GM21717 (cell line): ENCODE data around the gene UGT3A1.
"Not testable (repeated sequence)": the region's sequence is repeated elsewhere in the genome, so short reads cannot be mapped to it uniquely, and the experiment has no call there.

ENCODE experiments used
- ATAC-seq: cut with Tn5 transposase; IDR thresholded peaks from one replicate; pipeline ENCODE4 v1.9.1; 2021; ENCODE audit warnings: mild to moderate bottlenecking, moderate library complexity; ENCODE audit not compliant: unreplicated experiment

Gene UGT3A1, protein sequence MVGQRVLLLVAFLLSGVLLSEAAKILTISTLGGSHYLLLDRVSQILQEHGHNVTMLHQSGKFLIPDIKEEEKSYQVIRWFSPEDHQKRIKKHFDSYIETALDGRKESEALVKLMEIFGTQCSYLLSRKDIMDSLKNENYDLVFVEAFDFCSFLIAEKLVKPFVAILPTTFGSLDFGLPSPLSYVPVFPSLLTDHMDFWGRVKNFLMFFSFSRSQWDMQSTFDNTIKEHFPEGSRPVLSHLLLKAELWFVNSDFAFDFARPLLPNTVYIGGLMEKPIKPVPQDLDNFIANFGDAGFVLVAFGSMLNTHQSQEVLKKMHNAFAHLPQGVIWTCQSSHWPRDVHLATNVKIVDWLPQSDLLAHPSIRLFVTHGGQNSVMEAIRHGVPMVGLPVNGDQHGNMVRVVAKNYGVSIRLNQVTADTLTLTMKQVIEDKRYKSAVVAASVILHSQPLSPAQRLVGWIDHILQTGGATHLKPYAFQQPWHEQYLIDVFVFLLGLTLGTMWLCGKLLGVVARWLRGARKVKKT

DNA sequence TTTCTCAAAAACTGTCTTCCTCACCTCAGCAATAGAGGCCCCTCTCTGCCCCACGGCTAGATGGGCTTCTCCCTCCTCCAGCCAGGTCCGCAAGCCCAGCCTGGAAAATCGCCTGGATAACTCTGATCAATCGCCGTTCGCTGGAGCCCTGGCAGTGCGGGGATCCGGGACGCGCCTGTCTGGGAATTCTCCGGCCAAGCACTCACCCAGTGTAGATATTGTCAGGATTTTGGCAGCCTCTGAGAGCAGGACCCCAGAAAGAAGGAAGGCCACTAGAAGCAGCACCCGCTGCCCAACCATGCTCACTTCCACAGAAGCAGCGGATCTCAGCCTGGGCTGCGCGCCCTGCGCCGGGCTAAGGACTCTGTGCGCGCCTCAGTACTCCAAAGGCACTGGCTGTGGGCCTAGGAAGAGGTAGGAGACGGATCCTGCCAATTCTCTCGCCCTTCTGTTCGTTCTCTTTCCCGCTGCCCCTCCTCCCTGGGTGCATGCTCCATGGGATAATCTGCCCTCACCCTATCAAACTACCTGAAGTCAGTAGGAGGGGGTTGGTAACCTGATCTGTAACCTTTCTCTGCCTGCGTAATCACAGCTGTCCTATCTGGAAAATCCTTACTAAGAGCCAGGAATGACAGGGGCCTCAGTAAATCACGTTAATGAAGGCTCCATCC lies at the start of gene UGT3A1:
Gene UGT3A1, minus strand, starts transcription at position 450 of the 671 bp plus-strand sequence. Its CDS starts 150 bp downstream, at position 300.
- no peak for ATAC-seq

DNA sequence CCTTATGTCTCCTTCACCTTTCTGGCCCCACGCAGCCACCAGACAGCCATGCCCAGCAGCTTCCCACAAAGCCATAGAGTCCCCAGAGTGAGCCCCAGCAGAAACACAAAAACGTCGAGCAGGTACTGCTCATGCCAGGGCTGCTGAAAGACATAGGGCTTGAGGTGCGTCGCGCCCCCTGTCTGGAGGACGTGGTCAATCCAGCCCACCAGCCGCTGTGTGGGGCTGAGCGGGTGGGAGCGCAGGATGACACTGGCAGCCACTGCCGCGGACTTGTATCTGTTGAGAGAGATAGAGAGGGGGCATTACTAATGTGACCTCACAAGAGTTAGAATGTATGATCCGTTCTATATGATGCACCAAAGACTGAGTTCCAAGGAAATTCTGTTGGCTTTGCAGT lies 44.5 kb upstream of the UGT3A1 start:
- ATAC-seq: no peak

DNA sequence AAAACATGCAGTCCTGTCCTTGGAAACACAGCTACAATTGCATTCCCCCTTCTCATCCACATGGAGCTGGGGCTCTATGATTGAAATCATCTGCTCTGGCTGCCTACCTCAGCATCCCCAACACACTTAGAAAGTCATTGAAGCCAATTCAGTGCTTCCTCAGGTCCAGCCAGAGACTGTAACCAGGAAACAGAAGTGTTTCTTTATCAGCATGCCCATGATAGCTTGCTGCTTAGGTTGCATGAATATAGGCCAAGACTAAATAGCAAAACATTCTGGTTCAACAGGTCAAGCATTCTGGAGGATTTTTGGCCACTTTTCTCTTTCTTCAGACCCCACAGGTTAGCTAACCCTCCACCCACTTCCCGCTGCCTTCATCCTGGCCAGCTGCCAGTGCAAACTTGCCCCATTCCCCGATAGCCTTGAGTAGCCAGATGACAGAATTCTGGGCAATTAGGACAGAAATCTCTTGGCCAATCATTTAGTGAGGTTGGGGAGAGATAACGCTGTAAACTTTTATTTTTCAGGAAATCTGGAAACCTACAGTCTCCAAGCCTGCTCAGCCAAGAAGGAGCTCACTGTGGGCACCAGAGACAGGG lies 43.4 kb upstream of the UGT3A1 start:
- ATAC-seq: not testable (repeated sequence)

DNA sequence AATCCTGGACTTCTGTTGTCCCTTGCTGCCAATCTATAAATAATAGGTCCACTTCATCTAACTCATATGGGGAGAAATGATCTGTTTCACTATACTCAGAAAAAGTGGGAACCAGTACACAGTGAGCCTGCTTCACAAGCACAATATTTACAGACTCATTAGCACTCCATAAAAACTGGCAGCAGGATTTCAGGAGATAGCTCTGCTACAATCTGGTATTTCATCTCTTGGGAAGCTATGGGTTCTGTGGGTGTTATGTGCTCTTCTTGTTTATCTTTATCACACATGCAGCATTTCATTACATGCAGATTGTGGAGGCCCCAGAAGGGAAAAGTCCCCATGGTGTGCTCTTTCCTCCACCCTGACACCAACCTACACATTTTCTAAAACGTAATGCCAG lies 42.3 kb upstream of the UGT3A1 start:
- ATAC-seq: no peak

DNA sequence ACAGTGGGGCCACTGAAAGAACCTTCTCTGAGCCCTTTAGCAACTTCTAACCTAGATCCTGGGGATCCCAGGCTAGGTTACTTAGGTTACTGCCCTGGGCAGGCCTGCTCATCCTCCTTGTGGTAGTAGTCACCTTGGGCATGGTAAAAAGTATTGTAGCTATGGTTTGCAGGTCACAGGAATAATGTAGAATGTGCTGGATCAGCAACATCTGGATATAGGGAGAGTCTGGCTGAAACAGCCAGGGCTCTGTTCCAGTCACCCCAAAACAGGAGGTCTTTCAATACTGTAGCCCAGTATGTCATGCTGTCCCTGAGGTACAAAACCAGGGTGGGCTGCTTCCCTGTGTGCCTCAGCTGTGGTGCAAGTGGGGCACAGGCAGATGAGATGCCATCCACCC lies 41.9 kb upstream of the UGT3A1 start:
- no peak for ATAC-seq

DNA sequence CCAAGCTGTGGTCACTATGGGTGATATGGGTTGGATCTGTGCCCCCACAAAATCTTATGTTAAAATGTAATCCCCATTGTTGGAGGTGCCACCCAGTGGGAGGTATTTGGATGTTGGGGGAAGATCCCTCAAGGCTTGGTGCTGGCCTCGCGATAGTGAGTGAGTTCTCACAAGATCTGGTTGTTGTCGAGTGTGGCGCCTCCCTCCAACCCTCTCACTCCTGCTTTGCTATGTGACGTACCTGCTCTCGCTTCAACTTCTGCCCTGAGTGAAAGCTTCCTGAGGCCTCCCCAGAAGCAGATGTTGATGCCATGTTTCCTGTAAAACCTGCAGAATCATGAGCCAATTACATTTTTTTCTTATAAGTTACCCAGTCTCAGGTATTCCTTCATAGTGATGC lies 40.0 kb upstream of the UGT3A1 start:
- ATAC-seq: no peak

DNA sequence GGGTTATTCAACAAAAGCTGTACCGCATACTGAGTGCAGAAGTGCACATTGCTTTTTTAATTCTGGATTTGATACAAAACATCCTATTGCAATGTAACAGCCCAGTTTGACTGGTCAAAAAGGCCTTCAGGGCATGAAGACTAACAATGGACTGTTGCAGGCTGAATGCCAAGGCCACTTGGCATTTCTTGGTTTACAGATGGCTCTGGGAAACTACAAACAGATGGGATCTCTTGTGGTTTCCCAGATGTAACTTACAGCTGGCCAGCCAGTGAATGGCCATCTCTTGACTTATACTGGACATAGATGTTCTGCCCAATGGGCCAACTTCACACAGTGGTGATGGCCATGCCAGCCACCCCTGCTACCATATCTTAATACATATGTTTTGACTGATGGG lies 38.7 kb upstream of the UGT3A1 start:
- no peak for ATAC-seq

DNA sequence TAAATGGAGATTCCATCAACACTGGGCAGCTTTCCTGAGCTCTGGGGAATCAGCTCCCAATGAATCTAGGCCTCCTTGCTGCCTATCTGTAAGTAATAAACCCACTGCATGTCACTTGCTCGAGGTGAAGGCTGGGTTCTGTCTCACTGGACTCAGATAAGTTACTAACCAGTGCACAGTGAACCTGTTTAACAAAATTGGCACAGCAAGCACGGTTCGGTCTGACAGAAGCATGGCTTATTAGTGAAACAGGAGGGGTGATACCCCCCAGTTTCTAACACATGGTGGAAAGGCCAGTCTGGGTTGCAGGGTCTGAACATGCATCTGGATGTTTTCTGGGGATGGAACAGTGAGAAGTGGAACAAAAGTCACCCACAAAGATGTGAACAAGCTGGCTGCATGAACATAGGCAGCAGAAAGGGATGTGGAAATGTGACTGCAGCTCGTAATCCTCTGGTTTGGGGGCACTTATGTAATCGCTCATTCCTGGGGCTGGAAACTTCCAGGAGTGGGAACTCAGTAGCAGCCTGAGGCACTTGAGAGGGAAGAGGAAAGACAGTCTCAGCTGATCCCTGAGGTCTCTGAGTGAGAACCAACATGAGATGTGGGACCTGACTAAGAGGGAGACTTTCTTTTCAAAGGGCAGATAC lies 37.8 kb upstream of the UGT3A1 start:
- ATAC-seq: no peak

DNA sequence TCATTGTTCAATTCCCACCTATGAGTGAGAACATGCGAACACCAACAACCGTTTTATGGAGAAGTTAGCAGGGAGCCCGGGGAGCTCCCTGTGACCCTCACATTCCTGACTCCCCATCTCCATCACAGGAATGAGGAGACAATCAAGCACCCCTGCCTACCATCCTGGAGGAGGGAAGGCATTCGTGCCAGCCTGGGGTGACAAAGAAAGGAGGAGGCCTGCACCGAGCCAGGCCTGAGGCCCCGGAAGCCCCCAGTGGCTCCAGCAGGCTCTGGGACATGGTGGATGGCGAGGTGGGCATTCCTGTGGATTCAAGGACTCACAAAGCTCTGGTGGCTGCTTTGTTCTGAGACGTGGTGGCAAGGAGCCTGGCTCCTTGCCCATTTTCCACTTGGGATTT lies 36.5 kb upstream of the UGT3A1 start:
- no peak for ATAC-seq

DNA sequence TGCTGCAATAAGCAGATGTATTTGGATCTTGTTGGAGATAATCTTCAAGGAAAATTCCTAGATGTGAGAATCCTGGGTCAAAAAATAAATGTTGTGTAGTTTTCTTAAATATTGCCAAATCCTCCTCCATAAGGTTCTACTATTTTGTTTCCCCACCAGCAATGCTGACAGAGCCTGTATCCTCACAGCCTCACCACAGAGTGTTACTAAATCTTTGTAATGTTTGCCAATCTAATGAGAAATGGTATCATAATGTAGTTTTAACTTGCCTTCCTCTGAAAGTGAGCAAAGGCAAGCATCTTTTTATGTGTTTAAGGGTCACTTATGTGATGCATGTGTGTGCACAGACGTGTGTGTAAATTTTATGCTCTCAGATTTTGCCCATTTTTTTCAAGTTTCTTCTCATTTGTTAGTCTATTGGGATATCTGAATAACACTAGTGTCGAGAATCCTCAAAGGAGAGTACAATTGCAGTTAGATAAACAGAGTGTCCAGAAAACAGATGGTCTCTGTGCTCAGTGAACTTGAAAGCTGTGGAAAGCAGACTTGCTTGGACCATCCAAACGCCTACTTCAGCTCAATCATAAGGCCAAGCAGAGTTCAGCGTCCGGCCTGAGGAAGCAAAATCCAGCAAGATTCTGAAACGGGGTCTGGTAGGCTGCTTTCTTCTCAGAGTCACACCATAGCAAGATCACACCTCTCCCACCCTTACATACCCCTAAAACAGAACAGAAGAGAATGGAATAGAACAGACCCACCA lies 35.7 kb upstream of the UGT3A1 start:
- ATAC-seq: no peak

DNA sequence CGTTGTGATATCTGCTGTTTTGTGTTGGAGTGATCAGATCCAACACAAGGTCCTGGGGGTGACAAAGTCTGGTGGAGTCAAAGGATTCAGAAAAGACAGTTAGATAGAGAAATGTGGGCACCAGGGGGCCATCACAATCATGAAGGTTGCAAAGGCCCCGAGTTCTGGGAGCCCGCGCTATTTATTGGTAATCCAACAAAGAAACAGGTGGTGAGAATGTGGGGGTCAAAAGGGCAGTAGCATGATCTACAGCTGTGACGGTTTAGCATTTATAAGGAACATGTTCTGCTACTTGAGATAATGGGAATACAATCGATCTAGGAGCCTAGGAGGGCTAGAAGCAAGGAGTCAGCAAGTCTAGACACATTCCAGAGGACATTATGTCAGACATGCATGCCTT lies 31.1 kb upstream of the UGT3A1 start:
- not testable (repeated sequence) for ATAC-seq

DNA sequence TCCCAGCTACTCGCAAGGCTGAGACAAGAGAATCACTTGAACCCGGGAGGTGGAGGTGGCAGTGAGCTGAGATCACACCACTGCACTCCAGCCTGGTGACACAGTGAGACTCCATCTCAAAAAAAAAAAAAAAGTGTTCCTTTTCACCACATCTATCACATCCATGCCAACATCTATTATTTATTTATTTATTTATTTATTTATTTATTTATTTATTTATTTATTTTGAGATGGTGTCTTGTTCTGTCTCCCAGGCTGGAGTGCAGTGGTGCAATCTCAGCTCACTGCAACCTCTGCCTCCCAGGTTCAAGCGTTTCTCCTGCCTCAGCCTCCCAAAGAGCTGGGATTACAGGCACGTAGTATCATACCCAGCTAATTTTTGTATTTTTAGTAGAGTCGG lies 28.4 kb upstream of the UGT3A1 start:
- not testable (repeated sequence) for ATAC-seq

DNA sequence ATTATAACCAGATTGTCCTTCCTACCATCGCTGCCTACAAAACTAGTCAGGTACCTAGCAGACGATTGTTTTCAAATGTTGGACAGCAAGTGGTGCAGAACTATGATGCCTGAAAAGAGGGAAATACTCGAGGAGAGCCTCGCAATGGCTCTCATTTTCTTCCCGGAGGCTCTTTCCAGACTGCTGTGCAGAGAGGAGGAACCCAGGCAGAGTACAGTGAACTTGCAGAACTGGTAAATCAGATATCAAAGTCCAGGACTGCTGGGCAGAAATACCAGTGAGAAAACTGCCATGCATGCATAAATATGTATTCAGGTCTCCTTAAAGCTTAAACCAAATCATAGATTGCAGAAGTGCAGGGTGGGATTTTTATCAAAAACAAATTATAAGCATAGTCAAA lies 26.4 kb upstream of the UGT3A1 start:
- no peak for ATAC-seq

DNA sequence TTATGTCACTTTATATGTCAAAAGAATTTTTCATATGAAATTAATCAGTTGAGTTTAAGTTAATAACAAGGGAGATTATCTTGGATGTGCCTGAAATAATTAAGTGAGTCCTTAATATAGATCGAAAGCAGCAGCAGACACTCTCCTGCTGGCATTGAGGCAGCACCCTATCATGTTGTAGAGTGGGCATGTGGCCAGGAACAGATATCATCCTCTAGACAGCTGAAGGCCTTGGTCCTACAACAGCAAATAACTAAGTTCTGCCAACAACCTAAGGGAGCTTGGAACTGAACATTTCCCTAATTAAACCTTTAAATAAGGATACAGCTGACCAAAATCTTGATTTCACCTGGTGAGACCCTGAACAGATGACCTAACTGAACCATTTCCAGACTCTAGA lies 25.8 kb upstream of the UGT3A1 start:
- ATAC-seq: no peak

DNA sequence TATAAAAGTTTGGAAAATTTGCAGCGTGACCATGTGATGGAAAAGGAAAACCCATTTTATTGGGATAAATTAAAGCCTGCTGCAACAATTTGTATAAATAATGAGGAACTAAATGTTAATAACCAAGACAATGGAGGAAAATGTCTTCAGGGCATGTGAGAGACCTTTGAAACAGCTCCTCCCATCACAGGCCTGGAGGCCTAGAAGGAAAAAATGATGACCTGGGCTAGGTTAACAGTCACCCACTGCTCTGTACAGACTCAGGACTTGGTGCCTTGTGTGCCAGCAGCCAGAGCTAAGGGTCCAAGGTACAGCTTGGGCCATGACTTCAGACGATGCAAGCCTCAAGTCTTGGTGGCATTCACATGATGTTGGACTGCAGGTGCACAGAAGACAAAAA lies 22.0 kb upstream of the UGT3A1 start:
- no peak for ATAC-seq

DNA sequence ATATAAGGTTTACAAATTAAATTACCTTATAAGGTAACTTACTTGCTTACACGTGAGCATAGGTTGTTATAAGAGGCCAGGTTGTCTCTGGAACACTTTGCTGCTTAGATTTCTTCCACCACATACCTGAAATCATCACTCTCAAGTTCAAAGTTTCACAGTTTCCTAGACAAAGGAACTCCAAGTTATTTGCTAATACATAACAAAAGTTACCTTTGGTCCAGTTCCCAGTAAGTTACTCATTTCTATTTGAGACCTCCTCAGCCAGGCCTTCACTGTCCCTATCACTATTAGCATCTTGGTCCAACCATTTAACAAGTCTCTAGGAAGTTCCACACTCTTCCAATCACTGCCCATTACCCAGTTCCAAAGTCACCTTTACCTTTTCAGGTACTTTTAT lies 18.5 kb upstream of the UGT3A1 start:
- no peak for ATAC-seq

DNA sequence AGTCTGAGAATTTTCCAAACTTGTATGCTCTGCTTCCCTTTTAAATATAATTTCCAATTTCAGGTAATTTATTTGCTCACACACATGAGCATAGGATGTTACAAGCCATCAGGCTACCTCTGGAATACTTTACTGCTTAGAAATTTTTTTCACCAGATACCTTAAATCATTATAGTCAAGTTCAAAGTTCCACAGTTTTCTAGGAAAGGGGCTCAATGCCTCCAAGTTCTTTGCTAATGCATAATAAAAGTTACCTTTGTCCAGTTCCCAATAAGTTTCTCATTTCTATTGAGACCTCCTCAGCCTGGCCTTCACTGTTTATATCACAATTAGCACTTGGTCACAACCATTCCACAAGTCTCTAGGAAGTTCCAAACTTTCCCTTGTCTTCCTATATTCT lies 16.2 kb upstream of the UGT3A1 start:
- ATAC-seq: no peak

DNA sequence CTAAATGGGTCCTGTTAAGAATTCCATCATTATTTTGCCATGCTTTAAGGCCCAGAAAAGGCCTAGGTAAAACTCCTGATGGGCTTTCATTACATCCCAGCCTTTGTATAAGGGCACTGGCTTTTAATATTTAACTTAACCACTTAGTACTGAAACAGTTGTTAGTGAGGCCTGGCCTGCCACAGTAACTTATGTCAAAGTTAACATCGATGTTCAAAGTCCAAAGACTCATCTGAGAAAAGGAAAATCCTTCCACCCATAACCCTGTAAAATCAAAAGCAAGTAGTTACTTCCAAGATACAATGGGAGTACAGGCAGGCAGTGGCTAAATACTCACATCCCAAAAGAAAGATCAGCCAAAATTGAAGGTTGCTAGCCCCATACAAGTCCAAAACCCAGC lies 15.0 kb upstream of the UGT3A1 start:
- ATAC-seq: no peak

DNA sequence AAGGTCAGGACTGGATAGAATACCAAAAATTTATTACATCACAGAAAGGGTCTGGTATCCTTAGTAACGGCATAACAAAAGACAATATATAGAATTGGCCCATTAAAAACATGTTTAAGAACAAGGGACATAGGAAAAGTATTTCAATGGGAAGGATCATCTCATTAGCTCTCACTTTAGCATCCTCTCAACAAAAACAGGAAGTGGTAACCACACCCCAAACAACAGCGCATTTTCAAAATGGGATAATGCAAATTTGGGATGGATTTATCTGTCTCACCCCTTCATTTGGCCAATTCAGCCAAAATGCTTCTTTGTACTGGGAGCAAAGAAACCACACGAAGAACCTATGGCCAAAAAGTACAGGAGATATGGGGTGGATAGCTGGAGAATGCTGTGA lies 9.8 kb upstream of the UGT3A1 start:
- no peak for ATAC-seq

DNA sequence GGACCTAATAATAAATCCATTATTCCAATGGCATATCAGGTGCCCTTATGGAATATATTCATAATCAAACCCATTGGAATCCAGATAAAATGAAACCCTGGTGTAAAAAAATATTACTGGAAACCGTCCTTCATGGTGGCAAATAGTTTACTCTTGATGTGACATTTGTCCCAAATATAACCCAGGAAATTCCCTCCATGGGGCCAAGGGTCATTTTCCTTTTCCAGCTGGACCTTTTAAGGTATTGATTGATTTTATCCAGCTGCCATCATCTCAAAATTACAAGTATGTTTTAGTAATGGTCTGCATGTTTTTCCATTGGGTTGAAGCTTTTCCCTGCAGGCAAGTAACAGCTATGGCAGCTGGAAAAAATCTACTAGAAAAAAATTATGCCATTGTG lies 8.4 kb upstream of the UGT3A1 start:
- no peak for ATAC-seq

DNA sequence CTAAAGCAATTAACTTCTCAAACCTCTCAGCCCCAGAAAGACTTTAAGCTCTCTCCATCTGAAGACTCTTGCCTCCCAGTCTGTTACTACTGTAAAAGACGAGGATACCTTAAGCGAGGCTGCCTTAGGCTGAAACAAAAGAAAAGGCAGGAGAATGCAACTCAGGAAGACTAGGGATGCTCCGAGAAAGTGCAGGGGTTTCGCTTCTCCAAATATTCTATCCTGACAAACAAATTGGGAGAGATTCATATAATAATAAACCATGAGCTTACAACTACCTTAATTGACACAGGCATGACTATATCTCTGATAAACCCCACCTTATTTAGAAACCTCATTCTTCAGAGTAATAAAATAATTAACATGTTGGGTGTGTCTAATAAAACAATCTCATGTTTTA lies 4.9 kb upstream of the UGT3A1 start:
- ATAC-seq: no peak
